ENCODE measurements around the gene CERS6. TPM values are rescaled to one million over a fixed set of nuclear protein-coding genes. Genes with fewer than 3 reads are reported as not detected.

CERS6 gene
- total RNA-seq, 1 donor from 2014 or later, result 17.7 TPM

DNA sequence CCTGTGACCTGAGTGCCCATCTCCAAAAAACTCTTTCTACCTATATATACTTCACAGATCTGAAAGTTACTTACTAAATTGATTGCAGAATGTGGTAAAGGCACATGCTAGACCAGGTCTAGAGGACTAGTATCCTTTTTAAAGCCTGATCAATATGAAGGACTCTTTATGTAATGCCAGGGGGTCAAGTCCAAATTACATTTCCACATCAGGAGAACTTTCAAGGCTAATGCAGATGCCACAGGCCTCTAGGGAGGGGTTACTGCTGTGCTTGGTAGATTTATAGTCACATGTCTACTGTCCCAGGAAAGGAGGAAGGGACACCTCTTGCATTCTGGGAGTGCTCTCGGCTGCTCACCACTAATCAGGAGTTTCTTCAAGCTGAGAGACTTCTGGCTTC, 227.9 kb downstream of the CERS6 start:
- Histone ChIP-seq H3K36me3 (ENCODE audit: control insufficient read depth, insufficient read depth, low read length) (no peaks in the 10 kb centered on the region), H3K27me3 (ENCODE audit: control insufficient read depth, insufficient read depth, low read length) (no peaks in the 10 kb centered on the region), H3K4me3 (ENCODE audit: low read depth, low read length) (no peak overlapping the region)
- no peak for DNase-seq (ENCODE audit: low read depth)
- TF ChIP-seq, protein P1, sequence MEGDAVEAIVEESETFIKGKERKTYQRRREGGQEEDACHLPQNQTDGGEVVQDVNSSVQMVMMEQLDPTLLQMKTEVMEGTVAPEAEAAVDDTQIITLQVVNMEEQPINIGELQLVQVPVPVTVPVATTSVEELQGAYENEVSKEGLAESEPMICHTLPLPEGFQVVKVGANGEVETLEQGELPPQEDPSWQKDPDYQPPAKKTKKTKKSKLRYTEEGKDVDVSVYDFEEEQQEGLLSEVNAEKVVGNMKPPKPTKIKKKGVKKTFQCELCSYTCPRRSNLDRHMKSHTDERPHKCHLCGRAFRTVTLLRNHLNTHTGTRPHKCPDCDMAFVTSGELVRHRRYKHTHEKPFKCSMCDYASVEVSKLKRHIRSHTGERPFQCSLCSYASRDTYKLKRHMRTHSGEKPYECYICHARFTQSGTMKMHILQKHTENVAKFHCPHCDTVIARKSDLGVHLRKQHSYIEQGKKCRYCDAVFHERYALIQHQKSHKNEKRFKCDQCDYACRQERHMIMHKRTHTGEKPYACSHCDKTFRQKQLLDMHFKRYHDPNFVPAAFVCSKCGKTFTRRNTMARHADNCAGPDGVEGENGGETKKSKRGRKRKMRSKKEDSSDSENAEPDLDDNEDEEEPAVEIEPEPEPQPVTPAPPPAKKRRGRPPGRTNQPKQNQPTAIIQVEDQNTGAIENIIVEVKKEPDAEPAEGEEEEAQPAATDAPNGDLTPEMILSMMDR (IDR thresholded peaks at IDR 0.05; ENCODE audit: insufficient read depth, low read length, poor library complexity, severe bottlenecking), result no peak

GRCh38 chr2:168684921-168685599, 229.0 kb downstream of the CERS6 start:
- no peaks in the 10 kb centered on the region for H3K27me3 ChIP-seq (ENCODE audit: control insufficient read depth, insufficient read depth, low read length)
- TF ChIP-seq, protein P1 (IDR thresholded peaks at IDR 0.05; ENCODE audit: insufficient read depth, low read length, poor library complexity, severe bottlenecking), result no peak

GRCh38 chr2:168685600-168686451, 229.8 kb downstream of the CERS6 start:
- no peak overlapping the region for H3K4me3 ChIP-seq (ENCODE audit: low read depth, low read length)
- no peak for DNase-seq (ENCODE audit: low read depth)
- no peaks in the 10 kb centered on the region for H3K27me3 ChIP-seq (ENCODE audit: control insufficient read depth, insufficient read depth, low read length)
- H3K36me3 ChIP-seq (ENCODE audit: control insufficient read depth, insufficient read depth, low read length), result no peaks in the 10 kb centered on the region
- TF ChIP-seq, protein P1 (IDR thresholded peaks at IDR 0.05; ENCODE audit: insufficient read depth, low read length, poor library complexity, severe bottlenecking), result no peak

More at GRCh38 chr2:168684921-168685599, 229.0 kb downstream of the CERS6 start:
- DNase-seq (ENCODE audit: low read depth), result no peak
- Histone ChIP-seq H3K4me3 (ENCODE audit: low read depth, low read length) (no peak overlapping the region), H3K36me3 (ENCODE audit: control insufficient read depth, insufficient read depth, low read length) (no peaks in the 10 kb centered on the region)

- Histone ChIP-seq H3K4me3 (ENCODE audit: low read depth, low read length) (no peak overlapping the region), H3K27me3 (ENCODE audit: control insufficient read depth, insufficient read depth, low read length) (no peaks in the 10 kb centered on the region), H3K36me3 (ENCODE audit: control insufficient read depth, insufficient read depth, low read length) (no peaks in the 10 kb centered on the region)
- DNase-seq (ENCODE audit: low read depth), result no peak
- TF ChIP-seq, protein P1 (IDR thresholded peaks at IDR 0.05; ENCODE audit: insufficient read depth, low read length, poor library complexity, severe bottlenecking), result no peak
These were observed 230.6 kb downstream of the CERS6 start for GRCh38 chr2:168686452-168687191.

DNA sequence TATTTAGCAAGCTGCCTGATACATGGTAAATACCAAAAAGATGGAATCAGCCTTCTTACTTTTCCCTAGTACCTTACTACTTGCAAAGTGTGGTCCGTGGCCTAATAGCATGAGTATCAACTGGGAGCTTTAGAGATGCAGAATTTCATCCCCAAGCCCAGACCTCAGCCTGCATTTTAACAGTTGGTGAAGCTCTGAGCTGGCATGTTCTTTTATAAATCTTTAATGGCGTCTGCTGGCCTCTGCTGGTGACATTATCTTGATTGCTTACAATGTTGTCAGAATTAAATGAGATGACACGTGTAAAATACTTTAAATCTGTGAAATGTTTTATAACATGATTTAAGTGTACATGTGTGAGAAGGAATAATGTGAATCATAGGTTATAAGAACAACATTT, 231.2 kb downstream of the CERS6 start:
- Histone ChIP-seq H3K36me3 (ENCODE audit: control insufficient read depth, insufficient read depth, low read length) (no peaks in the 10 kb centered on the region), H3K4me3 (ENCODE audit: low read depth, low read length) (no peak overlapping the region), H3K27me3 (ENCODE audit: control insufficient read depth, insufficient read depth, low read length) (no peaks in the 10 kb centered on the region)
- DNase-seq (ENCODE audit: low read depth), result no peak
- TF ChIP-seq, protein P1 (IDR thresholded peaks at IDR 0.05; ENCODE audit: insufficient read depth, low read length, poor library complexity, severe bottlenecking), result no peak
